Gastroesophageal sphincter (tissue), 4 donors: ENCODE results near the gene ZNF778. TPM values are rescaled to one million over a fixed set of nuclear protein-coding genes. Genes with fewer than 3 reads are reported as not detected.

Experiments
- ATAC-seq: fragments of 150-250 bp; one replicate; pipeline ENCODE4 v1.9.1; 2016; ENCODE audit warnings: mild to moderate bottlenecking, moderate library complexity
- H3K27ac ChIP-seq, 4 donors: fragments of 200-600 bp; sonication (generic) in 3 of 4; 1 replicate in 3 of 4; 2 replicates in 1 of 4; pipeline ENCODE4 v1.5.1; 2016 to 2019
- H3K27me3 ChIP-seq: fragments of 200-600 bp; sonication (generic); one replicate; pipeline ENCODE4 v1.5.1; 2019
- H3K36me3 ChIP-seq, 2 donors: fragments of 200-600 bp; sonication (generic); one replicate each; pipeline ENCODE4 v1.5.1; 2019; ENCODE audit warnings: control low read depth in 1 of 2
- H3K4me1 ChIP-seq, 3 donors: fragments of 200-600 bp; sonication (generic); 1 replicate in 2 of 3; 2 replicates in 1 of 3; pipeline ENCODE4 v1.5.1; 2016 to 2019; ENCODE audit warnings: control low read depth in 2 of 3
- H3K4me3 ChIP-seq, 2 donors: fragments of 200-600 bp; sonication (generic); one replicate each; pipeline ENCODE4 v1.5.1; 2019; ENCODE audit warnings: mild to moderate bottlenecking in 1 of 2, moderate library complexity in 1 of 2
- H3K9me3 ChIP-seq, 3 donors: fragments of 200-600 bp; sonication (generic); one replicate each; pipeline ENCODE4 v1.5.1; 2017 to 2019; ENCODE audit warnings: control low read depth in 2 of 3
- EP300 ChIP-seq: sonication (generic); formaldehyde crosslinking; IDR thresholded peaks from one replicate; pipeline ENCODE4 v1.6.1; 2017; ENCODE audit warnings: antibody characterized with exemption, mild to moderate bottlenecking
- POLR2A ChIP-seq, 2 donors: fragments of 450-650 bp; IDR thresholded peaks; one replicate each; pipeline ENCODE4 v1.6.1; 2017; ENCODE audit warnings: antibody characterized with exemption in 2 of 2, mild to moderate bottlenecking in 2 of 2, moderate library complexity in 1 of 2
- POLR2AphosphoS5 ChIP-seq: sonication (generic); formaldehyde crosslinking; IDR thresholded peaks from one replicate; pipeline ENCODE4 v1.6.1; 2017; ENCODE audit warnings: antibody characterized with exemption
- WGBS, 2 donors: methylation state at CpG; one replicate each; pipeline ENCODE4 v1.1.5; 2018; ENCODE audit warnings: low coverage in 1 of 2; 5-methylcytosine and 5-hydroxymethylcytosine counted together
- total RNA-seq, 4 donors: library from RNA; depleted of rRNA; stranded (reverse); fragments of >200 nt; gene quantifications; one replicate each; pipeline ENCODE4 v1.1.0, GENCODE V29; 2016
- TF ChIP-seq, protein P1 (sequence below), 4 experiments: fragments of 200-600 bp in 2 of 4; fragments of 450-650 bp in 2 of 4; sonication (generic) in 1 of 4; IDR thresholded peaks; one replicate each; pipeline ENCODE4 v1.5.1; 2017 to 2019; ENCODE audit warnings: antibody characterized with exemption in 4 of 4, mild to moderate bottlenecking in 2 of 4, moderate library complexity in 2 of 4

ZNF778 gene
- total RNA-seq, 4 donors from 2014 or later: 11.1 to 28.0 (median 12.4) TPM

DNA sequence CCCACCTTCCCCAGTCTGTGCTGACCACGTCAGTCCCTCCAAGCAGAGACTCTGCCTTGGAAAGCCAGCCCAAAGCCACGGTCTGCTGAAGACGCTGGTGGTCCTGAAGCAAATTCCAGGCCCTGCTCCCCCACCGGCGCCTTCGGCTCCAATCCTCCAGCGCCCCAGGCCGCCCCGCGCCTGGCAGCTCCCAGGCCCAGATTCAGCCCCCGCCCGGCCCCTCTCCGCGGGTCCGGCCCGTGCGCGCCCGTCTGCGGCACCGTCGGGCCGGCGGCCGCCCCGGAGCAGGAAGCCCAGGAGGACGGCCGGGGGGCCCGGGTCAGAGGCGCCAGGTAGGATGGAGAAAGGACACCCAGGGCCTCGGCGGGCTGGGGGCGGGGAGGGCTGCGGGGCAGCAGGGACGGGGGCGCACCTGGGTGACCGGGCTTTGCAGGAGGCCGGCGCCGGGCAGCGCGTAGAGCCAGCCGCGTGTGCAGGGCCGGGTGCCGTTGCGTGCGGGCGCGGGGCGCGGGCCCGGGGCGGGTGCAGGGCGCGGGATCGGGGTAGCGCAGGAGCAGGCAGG is 16.6 kb upstream of the ZNF778 start:
- Histone ChIP-seq H3K27me3 (peaks cover 90% of the 10 kb centered on the region), H3K4me1 (peaks cover 0 to 23% (median 12%) of the 10 kb centered on the region in 3 donors), H3K4me3 (peak overlapping the region in 1 of 2 donors; percentile 44), H3K9me3 (peaks cover 0 to 9% (median 0%) of the 10 kb centered on the region in 3 donors), H3K36me3 (no peaks in the 10 kb centered on the region), H3K27ac (no peak overlapping the region)
- peak; percentile 8 for ATAC-seq
- WGBS, 2 donors: 0% methylated on average over 3 of the region's 58 CpGs; no CpG with 5 or more reads in 1 of the 2 donors
- TF ChIP-seq, protein P1, sequence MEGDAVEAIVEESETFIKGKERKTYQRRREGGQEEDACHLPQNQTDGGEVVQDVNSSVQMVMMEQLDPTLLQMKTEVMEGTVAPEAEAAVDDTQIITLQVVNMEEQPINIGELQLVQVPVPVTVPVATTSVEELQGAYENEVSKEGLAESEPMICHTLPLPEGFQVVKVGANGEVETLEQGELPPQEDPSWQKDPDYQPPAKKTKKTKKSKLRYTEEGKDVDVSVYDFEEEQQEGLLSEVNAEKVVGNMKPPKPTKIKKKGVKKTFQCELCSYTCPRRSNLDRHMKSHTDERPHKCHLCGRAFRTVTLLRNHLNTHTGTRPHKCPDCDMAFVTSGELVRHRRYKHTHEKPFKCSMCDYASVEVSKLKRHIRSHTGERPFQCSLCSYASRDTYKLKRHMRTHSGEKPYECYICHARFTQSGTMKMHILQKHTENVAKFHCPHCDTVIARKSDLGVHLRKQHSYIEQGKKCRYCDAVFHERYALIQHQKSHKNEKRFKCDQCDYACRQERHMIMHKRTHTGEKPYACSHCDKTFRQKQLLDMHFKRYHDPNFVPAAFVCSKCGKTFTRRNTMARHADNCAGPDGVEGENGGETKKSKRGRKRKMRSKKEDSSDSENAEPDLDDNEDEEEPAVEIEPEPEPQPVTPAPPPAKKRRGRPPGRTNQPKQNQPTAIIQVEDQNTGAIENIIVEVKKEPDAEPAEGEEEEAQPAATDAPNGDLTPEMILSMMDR (IDR thresholded peaks at IDR 0.05): no peak
- TF ChIP-seq EP300 (no peak), POLR2A (IDR thresholded peaks at IDR 0.05) (no peak), POLR2AphosphoS5 (no peak)

DNA sequence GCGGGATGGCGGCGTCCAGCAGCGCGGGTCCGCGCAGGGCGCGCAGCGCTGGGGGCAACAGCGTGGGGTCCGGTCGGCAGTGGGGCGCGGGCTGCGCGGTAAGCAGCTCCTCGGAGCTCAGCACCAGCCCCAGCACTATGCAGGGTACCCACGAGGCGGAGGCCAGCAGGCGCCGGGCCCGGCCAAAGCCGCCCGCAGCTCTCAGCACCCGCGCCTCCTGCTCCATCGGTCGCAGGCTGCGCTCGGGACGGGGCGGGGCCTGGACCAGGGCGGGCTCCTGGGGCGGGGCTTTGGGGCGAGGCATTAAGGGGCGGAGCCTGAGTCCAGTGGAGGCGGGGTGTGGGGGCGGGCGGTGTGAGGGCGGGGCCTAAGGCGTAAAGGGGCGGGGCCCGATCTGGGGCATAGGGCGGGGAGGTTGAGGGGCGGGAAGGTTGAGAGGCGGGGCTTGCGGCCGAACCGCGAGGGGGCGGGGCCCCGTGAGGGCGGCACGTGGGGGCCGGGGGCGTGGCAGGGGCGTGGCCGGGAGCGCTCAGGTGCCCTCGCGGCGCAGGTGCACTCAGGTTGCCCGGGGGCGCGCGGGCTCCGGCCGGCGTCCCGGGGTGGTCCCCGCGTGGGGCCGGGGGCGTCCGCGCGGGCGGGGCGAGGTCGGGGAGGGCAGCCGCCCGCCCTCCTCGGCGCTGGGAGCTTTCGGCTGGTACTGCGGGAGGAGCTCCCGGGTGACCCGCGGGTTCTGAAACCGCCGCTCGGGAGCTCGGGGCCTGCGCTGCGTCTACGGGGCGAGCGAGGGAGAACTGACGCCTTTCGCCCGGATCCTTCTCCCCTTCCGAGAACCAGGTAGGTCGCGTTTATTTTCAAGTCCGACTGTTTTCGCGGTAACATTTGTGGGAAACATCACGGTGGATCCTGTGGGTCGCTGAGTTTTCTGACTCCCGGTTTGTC is 15.8 kb upstream of the ZNF778 start:
- Histone ChIP-seq H3K4me3 (peak overlapping the region in 1 of 2 donors; percentile 44), H3K27me3 (peaks cover 98% of the 10 kb centered on the region), H3K4me1 (peaks cover 0 to 23% (median 12%) of the 10 kb centered on the region in 3 donors), H3K27ac (no peak overlapping the region), H3K9me3 (peaks cover 0 to 9% (median 0%) of the 10 kb centered on the region in 3 donors), H3K36me3 (no peaks in the 10 kb centered on the region)
- ATAC-seq: peak; percentile 62
- WGBS, 2 donors: 5% methylated on average over 13 of the region's 111 CpGs; no CpG with 5 or more reads in 1 of the 2 donors
- TF ChIP-seq EP300 (no peak), POLR2AphosphoS5 (no peak), POLR2A (IDR thresholded peaks at IDR 0.05) (no peak)
- TF ChIP-seq, protein P1 (IDR thresholded peaks at IDR 0.05): no peak

DNA sequence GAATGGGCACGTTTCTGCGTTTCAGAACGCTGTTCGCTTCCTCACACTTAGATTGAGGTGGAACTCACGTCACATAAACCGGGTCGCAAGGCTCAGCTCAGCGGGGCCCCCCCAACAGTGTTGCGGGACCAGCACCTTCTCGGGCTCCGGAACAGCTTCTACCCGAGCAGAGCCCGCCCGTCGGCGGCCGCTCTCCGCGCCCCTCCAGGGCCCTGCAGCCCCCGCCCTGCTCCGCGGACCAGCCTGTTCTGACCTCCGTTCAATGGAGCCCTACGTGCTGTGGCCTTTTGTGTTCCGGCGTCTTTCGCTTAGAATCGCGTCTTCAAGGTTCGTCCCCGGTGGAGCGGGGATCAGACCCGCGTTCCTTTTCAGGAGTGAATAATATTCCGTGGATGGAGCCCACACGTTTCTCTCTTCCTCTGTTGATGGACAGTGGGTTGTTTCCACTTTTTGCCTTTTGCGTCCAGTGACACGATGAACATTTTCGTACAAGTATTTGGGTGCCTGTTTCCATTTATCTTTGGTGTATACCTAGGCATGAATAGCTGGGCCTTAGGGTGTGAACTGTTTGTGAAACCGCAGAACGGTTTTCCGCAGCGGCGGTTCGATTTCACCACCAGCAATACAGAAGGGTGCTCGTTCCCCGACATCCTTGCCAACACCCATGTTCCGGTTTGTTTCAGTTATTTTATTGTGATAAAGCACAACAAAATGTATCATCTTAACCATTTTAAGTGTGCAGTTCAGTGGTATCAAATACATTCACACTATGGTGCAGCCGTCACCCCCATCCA is 14.9 kb upstream of the ZNF778 start:
- no peaks in the 10 kb centered on the region for H3K36me3 ChIP-seq
- H3K4me3 ChIP-seq: peak overlapping the region in 1 of 2 donors; percentile 44
- H3K27ac ChIP-seq: no peak overlapping the region
- peaks cover 95% of the 10 kb centered on the region for H3K27me3 ChIP-seq
- H3K9me3 ChIP-seq: peaks cover 0 to 9% (median 0%) of the 10 kb centered on the region in 3 donors
- WGBS, 2 donors: 51 to 73% methylated on average over 19 to 39 of the region's 49 CpGs
- no peak for ATAC-seq
- H3K4me1 ChIP-seq: peaks cover 0 to 23% (median 12%) of the 10 kb centered on the region in 3 donors
- no peak for TF ChIP-seq EP300
- TF ChIP-seq POLR2AphosphoS5: no peak
- TF ChIP-seq POLR2A (IDR thresholded peaks at IDR 0.05): no peak
- TF ChIP-seq, protein P1 (IDR thresholded peaks at IDR 0.05): no peak

DNA sequence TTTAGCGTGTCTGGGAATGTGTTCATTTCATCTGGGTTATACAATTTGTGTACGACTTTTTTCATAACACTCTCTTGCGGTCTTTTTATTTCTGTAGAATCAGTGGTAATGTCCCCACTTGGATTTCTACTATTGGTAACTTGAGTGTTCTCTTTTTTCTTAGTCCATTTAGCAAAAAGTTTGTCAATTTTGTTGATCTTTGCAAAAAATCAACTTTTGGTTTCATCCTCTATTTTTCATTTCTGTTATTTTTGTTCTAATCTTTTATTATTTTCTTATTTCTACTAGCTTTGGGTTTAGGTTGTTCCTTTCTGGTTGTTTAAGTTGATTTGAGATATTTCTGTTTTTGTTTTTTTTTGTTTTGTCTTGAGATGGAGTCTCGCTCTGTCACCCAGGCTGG is 9.5 kb upstream of the ZNF778 start:
- no peak for ATAC-seq
- H3K27ac ChIP-seq: no peak overlapping the region
- no peaks in the 10 kb centered on the region for H3K36me3 ChIP-seq
- 89 to 100% methylated on average over 1 to 3 of the region's 4 CpGs for WGBS, 2 donors
- H3K4me3 ChIP-seq: no peak overlapping the region
- peaks cover 49% of the 10 kb centered on the region for H3K27me3 ChIP-seq
- peaks cover 0 to 2% (median 0%) of the 10 kb centered on the region in 3 donors for H3K9me3 ChIP-seq
- no peaks in the 10 kb centered on the region for H3K4me1 ChIP-seq
- TF ChIP-seq POLR2A (IDR thresholded peaks at IDR 0.05): no peak
- TF ChIP-seq EP300: no peak
- TF ChIP-seq, protein P1 (IDR thresholded peaks at IDR 0.05): no peak
- TF ChIP-seq POLR2AphosphoS5: no peak
